Kasumi-1 (cell line): ENCODE data around the gene LRIF1.
"Not testable (repeated sequence)": the region's sequence is repeated elsewhere in the genome, so short reads cannot be mapped to it uniquely, and the experiment has no call there.

Source experiments
- DNase-seq, 2 experiments: peaks; one replicate each; lab custom pipeline; 2025; lab: John Stamatoyannopoulos, UW

The LRIF1 gene, protein sequence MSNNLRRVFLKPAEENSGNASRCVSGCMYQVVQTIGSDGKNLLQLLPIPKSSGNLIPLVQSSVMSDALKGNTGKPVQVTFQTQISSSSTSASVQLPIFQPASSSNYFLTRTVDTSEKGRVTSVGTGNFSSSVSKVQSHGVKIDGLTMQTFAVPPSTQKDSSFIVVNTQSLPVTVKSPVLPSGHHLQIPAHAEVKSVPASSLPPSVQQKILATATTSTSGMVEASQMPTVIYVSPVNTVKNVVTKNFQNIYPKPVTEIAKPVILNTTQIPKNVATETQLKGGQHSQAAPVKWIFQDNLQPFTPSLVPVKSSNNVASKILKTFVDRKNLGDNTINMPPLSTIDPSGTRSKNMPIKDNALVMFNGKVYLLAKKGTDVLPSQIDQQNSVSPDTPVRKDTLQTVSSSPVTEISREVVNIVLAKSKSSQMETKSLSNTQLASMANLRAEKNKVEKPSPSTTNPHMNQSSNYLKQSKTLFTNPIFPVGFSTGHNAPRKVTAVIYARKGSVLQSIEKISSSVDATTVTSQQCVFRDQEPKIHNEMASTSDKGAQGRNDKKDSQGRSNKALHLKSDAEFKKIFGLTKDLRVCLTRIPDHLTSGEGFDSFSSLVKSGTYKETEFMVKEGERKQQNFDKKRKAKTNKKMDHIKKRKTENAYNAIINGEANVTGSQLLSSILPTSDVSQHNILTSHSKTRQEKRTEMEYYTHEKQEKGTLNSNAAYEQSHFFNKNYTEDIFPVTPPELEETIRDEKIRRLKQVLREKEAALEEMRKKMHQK

DNA sequence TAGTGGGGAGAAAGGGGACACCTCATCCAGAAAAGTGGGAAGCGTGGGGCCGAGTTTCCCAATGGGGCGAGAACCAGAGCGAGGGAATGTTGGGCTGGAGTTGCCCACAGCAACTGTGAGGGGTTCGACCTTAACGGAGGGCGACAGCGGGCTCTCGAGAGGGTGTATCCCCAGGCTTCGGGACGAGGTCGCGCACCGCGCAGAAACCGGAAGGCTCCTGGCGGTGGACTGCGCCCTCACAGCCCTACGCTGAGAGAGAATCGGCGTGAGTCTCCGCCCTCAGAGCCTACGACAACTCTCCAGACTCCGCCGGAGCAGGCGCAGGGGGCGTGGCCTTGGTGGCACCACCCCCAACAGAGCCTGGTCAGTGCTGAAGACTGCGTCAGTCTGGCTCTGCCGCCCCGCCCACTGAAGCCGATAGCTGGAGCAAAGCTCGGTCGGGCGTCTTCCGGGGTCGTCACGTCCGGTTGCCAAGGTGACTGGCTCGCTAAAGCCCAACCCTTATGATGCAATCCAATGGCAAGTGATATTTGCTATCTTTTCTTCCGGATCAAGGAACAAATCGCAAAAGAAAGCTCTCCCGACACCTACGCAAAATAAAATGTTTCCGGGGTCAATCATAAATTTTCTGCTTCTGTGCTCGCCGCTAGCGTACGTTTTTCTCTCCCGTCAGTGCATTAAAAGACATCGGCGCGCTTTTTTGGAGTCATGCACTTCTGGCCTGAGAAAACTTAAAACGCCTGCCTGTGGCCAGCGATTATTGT lies at the start of gene LRIF1:
Gene LRIF1 (minus strand): TSS at position 232 of the 764 bp plus-strand sequence. CDS start 234 bp downstream, outside the sequence.
- peak; percentile 99 for DNase-seq

DNA sequence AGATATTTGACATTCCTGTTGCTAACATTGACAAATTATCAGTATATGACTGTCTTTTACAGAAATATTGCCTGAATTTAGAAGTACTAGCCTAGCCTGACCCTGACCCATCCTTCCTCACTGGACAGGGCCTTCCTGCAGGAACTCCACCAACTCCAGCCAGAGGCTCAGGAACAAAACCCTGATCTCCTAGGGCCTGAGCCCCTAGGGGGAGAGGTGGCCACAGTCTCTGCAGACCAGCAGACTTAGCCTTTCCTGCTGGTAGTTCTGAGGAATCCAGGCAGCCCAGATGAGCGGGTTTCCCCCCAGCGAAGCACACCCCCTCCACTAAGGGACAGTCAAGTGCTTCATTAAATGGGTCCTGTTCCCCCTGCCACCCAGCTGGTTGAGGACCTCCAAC lies 44.3 kb upstream of the LRIF1 start:
- no peak for DNase-seq

DNA sequence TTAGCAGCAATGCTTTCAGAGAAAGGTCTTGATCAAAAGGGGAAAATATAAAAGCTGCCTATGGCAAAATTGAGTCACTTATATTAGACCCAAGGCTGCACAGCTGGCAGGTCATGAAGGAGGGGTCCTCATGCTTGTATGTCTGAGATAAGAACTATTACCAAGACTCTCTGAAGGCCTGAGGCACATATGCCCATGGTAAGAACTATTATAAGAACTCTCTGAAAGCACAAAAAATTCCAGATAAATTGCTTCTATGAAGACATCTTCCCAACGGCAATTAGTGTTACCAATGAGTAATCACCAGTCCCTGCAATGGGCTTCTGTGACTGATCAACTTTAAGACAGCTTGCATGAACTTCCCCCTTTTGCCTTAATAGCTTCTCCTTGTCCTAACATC lies 42.8 kb upstream of the LRIF1 start:
- no peak for DNase-seq

DNA sequence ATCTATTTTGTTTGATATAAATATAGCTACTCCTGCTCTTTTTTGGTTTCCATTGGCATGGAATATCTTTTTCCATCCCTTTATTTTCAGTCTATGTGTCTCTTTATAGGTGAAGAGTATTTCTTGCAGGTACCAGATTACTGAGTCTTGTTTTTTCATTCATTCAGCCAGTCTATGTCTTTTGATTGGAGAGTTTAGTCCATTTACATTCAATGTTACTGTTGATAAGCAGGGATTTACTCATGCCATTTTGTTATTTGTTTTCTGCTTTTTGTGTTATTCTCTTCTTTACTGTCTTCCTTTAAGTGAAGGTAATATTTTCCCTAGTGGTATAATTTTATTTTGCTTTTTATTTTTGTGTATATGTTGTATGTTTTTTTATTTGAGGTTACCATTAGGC lies 35.9 kb upstream of the LRIF1 start:
- not testable (repeated sequence) for DNase-seq

DNA sequence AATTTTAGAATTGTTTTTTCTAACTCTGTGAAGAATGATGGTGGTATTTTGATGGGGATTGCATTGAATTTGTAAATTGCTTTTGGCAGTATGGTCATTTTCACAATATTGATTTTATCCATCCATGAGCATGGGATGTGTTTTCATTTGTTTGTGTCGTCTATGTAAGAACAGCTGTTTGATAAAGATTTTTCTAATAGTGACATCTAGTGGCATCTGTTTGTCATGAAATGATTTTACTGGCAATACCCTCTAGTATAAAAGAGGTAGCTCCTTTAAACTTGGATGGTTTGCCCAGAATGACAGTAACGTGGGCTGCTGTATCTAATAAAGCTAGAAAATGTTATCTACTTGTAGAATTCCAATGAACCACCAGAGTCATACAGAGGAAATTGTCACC lies 28.6 kb upstream of the LRIF1 start:
- peak; percentile 46 to 67 for DNase-seq

DNA sequence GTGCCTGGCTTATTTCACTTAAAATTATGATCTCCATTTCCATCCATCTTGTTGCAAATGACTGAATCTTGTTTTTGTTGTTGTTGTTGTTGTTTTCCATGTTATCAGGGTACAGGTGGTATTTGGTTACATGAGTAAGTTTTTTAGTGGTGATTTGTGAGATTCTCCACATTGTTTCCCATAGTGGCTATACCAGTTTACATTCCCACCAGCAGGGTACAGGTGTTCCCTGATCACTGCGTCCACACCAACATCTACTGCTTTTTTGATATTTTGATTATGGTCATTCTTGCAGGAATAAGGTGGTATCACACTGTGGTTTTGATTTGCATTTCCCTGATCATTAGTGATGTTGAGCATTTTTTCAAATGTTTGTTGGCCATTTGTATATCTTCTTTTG lies 27.6 kb upstream of the LRIF1 start:
- DNase-seq: not testable (repeated sequence)

DNA sequence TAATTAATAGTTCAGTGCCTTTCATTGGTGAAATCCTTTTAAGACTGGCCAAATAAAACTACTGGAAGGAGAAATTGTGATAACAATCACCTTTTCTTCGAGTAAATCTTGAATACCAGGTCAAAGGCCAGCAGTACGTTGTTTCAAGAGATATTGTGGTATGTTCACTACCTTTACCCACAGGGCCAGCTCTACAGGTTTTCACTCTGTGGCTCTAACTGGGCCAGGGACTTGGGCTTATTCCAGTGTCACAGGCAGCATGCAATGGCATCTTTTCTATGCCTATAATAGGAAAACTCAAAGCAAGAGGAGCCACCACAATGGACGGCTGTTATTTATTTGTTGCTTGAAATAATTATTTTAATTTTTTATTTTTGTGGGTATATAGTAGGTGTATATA lies 26.8 kb upstream of the LRIF1 start:
- DNase-seq: no peak

DNA sequence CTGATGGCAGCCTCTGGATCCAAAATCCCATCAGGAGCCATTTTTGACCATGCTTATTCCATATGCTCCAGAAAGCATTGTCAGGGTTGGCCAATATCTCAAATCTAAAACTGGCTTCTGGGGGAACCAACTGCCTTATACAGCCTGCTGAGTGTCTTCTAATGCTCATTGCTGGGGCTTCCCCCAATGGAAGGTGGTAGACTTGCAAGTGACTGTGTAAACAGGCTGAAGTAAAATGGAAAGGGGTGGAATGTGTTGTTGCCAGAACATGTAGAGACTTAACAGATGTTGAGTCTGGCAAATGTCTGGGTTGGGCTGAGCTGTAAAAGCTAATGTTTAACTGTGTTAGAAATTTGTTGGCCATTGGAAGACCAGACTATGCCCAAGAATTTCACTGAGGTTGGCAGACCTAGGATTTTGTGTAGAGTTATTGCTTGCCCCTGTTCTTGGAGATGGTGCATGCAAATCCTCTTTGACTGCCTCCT lies 22.7 kb upstream of the LRIF1 start:
- no peak for DNase-seq

DNA sequence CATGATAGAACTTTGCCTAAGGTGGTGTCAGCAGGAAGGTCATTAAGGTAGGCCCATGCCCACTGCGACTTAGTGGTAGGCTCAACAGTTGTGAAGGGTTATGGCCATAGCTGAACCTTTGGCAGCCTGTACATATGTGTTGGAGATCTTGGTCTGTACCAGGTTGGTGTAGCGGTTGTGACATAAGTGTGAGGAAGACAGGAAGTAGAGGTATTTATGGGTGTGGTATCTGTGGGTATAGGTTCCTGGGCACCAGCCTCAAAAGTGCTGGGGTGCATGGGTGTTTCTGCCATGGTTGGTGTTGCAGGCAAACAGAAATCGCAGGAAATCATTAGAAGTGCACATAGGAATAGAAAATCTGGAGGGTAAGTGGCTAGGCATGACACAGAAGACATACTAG lies 18.6 kb upstream of the LRIF1 start:
- DNase-seq: no peak

DNA sequence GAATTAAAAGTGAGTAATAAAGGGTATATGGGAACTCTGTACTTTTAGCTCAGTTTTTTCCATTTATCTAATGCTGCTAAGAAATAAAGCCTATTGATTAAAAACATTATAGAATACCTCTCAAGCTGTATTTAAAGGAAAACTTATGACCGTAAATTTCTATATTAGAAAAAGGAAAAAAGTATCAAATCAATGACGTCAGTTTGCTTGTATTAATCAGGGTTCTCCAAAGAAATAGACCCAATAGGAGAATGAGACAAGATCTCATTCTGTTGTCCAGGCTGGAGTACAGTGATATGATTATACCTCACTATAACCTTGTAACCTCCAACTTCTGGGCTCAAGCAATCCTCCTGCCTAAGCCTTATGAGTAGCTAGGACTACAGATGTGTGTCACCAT lies 15.4 kb upstream of the LRIF1 start:
- DNase-seq: no peak

DNA sequence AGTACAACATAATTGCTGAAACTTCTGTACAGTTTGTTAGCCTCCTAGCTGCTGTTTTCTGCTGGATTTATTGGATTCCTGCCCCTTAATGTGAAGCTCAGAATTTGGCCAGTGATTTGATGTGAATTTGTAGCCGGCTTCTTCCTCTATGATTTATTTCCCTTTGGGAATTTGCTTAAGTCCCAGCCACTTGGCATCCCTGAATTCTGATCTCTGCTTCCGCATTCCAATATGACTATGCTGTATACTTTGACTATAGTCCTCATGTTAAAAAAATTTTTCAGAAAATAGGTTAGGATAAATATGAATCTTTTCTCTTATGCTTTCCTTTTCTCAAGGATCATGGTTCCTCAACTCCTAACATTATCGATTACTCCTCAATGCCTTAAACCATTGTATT lies 12.4 kb upstream of the LRIF1 start:
- no peak for DNase-seq

DNA sequence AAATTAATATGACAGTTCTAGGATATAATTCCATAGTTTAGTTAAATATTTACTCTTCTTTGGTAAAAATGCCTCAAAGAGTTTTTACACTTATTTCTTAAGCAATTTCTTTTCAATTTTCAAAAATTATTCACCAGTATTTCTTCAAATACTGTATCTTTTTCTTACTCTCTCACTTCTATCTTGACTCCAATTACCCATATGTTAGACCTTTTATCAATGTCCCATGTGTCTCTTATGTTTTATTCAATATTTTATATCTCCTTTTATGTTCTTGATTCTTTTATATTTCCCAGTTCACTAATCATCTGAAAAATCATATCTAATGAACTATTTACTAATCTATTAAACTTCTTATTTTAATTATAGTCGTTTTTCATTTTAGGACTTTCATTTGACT lies 11.5 kb upstream of the LRIF1 start:
- no peak for DNase-seq

DNA sequence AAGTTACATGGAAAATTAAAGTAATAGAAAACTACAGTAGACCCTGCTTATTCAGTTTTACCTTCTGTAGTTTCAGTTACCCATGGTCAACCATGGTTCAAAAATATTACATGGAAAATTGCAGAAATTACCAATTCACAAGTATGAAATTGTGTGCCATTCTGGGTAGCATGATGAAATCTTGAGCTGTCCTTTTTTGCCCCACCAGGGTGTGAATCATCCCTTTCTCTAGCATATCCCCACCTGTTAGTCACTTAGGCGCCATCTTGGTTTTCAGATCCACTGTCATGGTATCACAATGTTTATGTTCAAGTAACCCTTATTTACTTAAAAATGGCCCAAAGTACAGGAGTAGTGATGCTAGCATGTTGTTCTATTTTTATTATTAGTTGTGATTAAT lies 3.5 kb upstream of the LRIF1 start:
- no peak for DNase-seq

DNA sequence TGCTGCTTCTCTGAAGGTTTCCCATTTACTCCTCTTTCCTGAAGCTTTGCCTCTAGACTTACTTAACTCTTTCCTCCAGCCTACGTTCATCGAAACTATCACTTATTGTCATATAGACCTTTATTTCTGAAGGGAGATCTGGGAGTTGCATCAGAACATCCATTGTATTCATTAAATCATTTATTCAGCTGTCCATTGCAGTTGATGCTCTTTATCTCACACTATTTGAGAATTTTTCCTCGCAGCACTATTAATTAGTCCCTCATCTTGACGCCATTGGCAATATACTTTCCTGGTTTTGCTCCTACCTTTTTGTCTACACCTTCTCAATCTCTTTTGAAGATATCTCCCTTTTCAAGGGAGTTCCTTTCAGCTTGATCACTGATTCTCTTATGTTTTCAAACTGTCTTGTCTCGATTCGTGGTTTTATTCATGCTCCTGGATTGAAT lies 757 bp upstream of the LRIF1 start:
- no peak for DNase-seq

DNA sequence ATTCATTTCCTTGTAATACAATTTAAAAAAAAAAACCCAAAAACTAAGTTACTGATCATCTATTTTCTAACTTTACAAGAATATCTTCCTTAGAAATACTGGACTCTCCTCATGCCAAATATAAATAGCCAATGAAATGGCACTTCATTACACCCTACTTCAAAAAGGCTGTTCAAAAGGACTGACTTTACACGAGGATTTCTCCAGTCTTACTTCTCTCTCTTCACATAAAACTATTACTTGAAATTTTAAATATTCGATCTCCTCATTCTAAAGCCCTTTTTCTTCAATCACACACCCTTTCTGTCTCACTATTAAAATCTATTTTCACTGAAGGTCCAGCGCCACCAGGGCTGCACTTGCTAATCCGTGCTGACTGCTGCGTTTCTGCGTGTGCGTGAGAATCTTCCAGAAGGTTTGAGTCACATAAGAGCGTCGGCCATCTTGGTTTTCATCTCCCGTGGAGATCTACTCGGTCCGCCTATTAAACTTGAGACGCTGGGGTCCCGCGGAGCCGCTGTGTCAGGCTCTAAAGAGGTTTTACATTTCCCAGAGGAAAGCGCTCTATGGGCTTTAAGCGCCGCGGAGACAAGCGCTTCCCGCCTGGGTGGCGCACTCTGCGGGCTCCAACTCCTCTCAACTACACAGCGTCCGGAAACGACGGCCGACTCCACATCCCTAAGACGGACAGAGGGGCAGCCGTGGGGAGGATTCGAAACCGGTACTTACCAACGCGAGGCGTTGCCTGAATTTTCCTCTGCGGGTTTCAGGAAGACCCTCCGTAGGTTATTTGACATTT lies 631 bp downstream of the LRIF1 start:
- peak; percentile 62 to 67 for DNase-seq

DNA sequence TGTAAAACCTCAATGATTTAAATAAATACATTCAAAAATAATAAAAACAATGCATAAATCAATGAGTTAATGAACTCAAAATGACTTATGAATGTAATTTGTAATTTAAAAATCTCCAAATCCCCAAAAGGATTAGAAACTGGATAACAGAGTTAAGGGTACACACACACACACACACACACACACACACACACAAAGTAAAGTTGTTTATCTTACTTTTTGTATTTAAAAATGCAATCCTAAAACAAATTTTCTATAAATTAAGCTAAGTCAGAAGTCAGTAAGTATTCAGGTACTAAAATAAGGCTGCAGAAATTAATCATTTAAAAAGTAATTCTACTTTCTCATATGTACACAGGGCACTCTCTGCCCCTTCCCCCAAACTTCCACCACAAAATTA lies 1.8 kb downstream of the LRIF1 start:
- DNase-seq: no peak

DNA sequence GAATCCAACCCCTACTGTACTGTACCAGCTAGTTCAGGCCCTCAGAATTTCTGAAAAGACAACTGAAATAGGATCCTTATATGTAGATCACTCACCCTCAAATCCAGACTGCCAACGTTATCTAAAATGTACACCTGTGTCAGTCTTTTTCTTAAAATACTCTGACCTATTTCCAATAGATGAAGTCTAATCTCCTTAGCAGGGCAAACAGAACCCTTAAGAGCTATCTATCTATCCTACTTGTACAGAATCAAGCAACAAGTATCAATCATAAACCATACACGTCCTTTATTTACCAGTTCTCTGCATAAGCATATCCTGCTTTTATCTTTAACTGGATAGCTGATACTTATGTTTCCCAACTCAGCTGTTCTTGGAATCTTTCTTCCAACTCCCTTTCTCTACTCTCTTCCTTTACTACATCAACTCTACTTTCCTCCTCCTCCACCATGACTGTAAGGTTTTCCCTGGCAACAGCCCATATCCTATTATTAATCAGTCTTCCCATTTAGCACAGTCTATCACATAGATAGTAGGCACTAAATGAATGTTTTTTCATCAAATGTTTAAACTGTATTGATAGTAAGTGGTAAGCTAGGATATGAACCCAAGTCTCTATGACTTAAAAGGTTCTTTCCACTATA lies 2.8 kb downstream of the LRIF1 start:
- DNase-seq: no peak

DNA sequence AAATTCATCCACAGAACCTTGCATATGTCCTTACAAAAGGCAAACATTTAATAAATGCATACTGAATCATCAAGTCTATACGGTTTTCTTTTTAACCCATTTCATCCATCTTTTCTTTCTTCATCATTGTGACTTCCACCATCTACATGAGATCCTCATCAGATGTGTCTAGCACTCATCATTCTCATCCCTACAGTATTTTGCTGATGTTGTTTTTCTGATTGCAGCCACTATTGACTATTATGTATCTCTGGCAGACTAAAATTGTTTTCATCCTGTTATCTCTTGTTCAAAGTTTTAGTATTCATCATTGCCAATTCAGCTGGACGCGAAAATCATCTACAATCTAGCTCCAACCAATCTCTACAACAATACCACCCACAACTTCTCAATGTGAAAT lies 5.9 kb downstream of the LRIF1 start:
- DNase-seq: no peak

DNA sequence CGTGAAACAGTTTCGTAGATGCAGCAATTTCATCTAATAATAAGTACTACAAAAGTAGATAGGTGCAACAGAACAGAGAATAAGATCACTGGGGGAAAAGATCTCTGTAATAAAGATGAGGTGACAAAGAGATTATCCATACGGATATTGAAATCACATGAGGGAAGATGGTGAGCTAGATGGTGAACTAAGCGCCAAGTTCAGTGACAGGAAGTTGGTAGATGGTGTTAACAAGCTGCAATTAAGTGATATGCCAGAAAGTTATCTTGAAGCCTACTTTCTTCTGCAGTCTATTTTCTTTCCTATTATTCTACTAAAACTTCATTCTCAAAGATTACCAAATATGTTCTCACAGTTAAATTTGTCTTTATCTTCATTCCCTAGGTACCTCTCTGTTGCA lies 7.1 kb downstream of the LRIF1 start:
- DNase-seq: no peak

DNA sequence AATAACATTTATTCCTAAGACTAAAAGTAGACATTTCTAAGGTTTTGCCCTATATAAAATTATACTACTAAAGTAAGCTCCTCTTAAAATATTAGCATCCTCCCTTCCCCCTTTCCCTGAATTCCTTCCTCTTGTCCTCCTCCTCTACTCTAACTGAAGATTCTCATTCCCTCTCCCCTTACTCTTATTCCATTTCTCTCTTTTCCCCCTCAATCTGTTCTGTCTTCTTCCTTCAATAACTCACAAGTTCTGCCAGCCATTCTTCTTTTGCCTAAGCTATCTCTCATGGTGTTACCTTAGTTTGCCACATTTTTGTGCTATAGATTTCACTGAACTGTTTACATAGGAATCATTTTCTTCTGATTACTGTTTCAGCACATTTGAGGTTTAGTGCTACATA lies 10.7 kb downstream of the LRIF1 start:
- no peak for DNase-seq

DNA sequence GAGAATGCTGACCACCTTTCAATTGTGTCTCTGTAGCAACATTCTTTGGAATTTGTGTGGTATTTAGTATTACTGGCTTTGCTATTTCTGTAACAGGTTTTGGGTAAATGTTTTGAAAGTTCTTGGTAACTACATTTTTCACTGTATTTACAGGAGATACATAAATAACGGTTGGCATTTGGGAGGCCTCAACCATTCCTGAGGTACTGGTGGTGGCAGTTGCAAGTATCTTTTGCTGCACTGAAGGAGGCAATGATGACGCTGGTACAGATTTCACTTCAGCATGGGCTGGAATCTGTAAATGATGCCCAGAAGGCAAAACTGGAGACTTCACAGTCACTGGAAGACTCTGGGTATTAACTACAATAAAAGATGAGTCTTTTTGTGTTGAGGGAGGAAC lies 11.7 kb downstream of the LRIF1 start:
- DNase-seq: no peak
